ENCODE results near the gene GGA2. TPM values are rescaled to one million over a fixed set of nuclear protein-coding genes. Genes with fewer than 3 reads are reported as not detected.

GGA2 gene
- total RNA-seq, 1 donor from 2014 or later = 180 TPM

DNA sequence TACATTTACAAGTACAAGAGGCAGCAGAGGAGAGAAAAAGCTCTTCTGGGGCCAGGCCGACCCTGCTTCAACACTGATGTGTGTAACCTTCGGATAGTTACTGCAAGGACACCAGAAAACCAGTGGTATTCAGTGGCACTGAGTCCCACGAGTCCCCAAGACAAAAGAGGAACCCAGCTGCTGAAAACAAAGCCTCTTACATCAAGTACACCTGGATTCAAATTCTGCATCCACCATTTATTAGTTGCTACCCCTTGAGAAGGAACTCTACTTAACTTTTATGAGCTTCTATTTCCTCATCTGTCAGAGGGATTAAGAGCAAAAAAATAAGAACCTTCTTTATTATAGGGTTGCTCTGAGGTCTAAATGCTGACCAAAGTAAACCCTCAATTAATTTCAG lies 44.2 kb upstream of the GGA2 start:
- DNase-seq (ENCODE audit: low spot score) = no peak
- no peak overlapping the region for H3K27ac ChIP-seq
- H3K4me1 ChIP-seq = peaks cover 3% of the 10 kb centered on the region
- H3K9me3 ChIP-seq (ENCODE audit: low read depth) = no peaks in the 10 kb centered on the region
- Mint-ChIP-seq H3K36me3 (peaks cover 10% of the 10 kb centered on the region), H3K9me3 (no peaks in the 10 kb centered on the region), H3K4me1 (peaks cover 11% of the 10 kb centered on the region), H3K27me3 (ENCODE audit: insufficient read depth, low read depth) (peaks cover 2% of the 10 kb centered on the region), H3K27ac (no peak overlapping the region), H3K4me3 (no peak overlapping the region)
- H3K4me3 ChIP-seq = no peak overlapping the region
- no peak overlapping the region for H2AFZ ChIP-seq (replicated peaks)
- peaks cover 4% of the 10 kb centered on the region for H4K20me1 ChIP-seq (ENCODE audit: low read depth)
- peaks cover 47% of the 10 kb centered on the region for H3K79me2 ChIP-seq (ENCODE audit: low read depth)
- H3K27me3 ChIP-seq = no peaks in the 10 kb centered on the region
- no peaks in the 10 kb centered on the region for H3K36me3 ChIP-seq
- H3F3A ChIP-seq (ENCODE audit: low read depth) = peaks cover 7% of the 10 kb centered on the region
- TF ChIP-seq EZH2 (IDR thresholded peaks at IDR 0.05) (no peak), EZH2phosphoT487 (IDR thresholded peaks at IDR 0.05) (no peak)
- TF ChIP-seq, protein P1, sequence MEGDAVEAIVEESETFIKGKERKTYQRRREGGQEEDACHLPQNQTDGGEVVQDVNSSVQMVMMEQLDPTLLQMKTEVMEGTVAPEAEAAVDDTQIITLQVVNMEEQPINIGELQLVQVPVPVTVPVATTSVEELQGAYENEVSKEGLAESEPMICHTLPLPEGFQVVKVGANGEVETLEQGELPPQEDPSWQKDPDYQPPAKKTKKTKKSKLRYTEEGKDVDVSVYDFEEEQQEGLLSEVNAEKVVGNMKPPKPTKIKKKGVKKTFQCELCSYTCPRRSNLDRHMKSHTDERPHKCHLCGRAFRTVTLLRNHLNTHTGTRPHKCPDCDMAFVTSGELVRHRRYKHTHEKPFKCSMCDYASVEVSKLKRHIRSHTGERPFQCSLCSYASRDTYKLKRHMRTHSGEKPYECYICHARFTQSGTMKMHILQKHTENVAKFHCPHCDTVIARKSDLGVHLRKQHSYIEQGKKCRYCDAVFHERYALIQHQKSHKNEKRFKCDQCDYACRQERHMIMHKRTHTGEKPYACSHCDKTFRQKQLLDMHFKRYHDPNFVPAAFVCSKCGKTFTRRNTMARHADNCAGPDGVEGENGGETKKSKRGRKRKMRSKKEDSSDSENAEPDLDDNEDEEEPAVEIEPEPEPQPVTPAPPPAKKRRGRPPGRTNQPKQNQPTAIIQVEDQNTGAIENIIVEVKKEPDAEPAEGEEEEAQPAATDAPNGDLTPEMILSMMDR (IDR thresholded peaks at IDR 0.05) = no peak
- no peak overlapping the region for H3K9ac ChIP-seq
- no peak overlapping the region for H3K4me2 ChIP-seq

DNA sequence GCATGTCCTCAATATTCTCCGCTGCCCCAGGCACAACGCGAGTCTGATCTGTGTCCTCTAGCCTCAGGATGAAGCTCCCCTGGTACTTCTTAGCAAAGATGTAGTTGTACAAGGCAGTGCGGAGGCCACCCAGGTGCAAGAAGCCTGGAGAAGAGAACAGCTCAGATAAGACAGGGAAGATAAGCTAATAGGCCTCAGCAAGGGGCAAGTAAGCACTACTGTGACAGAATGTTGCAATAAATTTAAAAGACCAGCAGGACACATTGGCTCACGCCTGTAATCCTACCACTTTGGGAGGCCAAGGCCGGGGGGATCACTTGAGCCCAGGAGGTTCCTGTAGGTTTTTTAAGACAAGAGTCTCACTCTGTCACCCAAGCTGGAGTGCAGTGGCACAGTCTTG lies 41.9 kb upstream of the GGA2 start:
- H3K4me1 Mint-ChIP-seq = peaks cover 6% of the 10 kb centered on the region
- H4K20me1 ChIP-seq (ENCODE audit: low read depth) = peaks cover 4% of the 10 kb centered on the region
- H3K27me3 ChIP-seq = no peaks in the 10 kb centered on the region
- no peaks in the 10 kb centered on the region for H3K36me3 ChIP-seq
- TF ChIP-seq EZH2 (IDR thresholded peaks at IDR 0.05) = no peak
- TF ChIP-seq EZH2phosphoT487 (IDR thresholded peaks at IDR 0.05) = no peak
- TF ChIP-seq, protein P1 (IDR thresholded peaks at IDR 0.05) = no peak
- H3K9me3 Mint-ChIP-seq = no peaks in the 10 kb centered on the region
- DNase-seq (ENCODE audit: low spot score) = no peak
- H3K9me3 ChIP-seq (ENCODE audit: low read depth) = no peaks in the 10 kb centered on the region
- no peak overlapping the region for H2AFZ ChIP-seq (replicated peaks)
- H3K4me3 Mint-ChIP-seq = no peak overlapping the region
- no peak overlapping the region for H3K27ac Mint-ChIP-seq
- peaks cover 7% of the 10 kb centered on the region for H3F3A ChIP-seq (ENCODE audit: low read depth)
- H3K4me3 ChIP-seq = no peak overlapping the region
- H3K4me1 ChIP-seq = no peaks in the 10 kb centered on the region
- H3K79me2 ChIP-seq (ENCODE audit: low read depth) = peaks cover 31% of the 10 kb centered on the region
- H3K27ac ChIP-seq = no peak overlapping the region
- peaks cover 12% of the 10 kb centered on the region for H3K36me3 Mint-ChIP-seq
- no peak overlapping the region for H3K4me2 ChIP-seq
- peaks cover 2% of the 10 kb centered on the region for H3K27me3 Mint-ChIP-seq (ENCODE audit: insufficient read depth, low read depth)
- H3K9ac ChIP-seq = no peak overlapping the region

DNA sequence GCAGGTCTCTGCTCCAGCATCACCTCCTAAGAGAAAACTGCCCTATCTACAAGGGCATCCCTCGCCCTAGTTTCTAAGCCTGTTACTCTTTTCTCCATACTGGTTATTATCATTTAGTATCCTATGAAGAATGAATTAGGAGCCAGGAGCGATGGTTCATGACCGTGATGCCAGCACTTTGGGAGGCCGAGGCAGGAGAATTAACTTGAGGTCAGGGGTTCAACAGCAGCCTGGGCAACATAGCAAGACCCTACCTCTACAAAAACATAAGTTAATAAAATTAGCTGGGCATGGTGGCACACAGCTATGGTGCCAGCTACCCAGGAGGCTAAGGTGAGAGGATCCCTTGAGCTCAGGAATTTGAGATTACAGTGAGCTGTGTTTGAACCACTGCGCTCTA lies 39.6 kb upstream of the GGA2 start:
- Histone ChIP-seq H3K27me3 (no peaks in the 10 kb centered on the region), H3K36me3 (no peaks in the 10 kb centered on the region), H3K79me2 (ENCODE audit: low read depth) (peaks cover 11% of the 10 kb centered on the region), H2AFZ (replicated peaks) (no peak overlapping the region), H3K9ac (no peak overlapping the region), H3K9me3 (ENCODE audit: low read depth) (no peaks in the 10 kb centered on the region), H4K20me1 (ENCODE audit: low read depth) (peaks cover 4% of the 10 kb centered on the region), H3K27ac (no peak overlapping the region), H3K4me2 (no peak overlapping the region), H3F3A (ENCODE audit: low read depth) (no peaks in the 10 kb centered on the region), H3K4me3 (no peak overlapping the region), H3K4me1 (no peaks in the 10 kb centered on the region)
- Mint-ChIP-seq H3K4me3 (no peak overlapping the region), H3K27me3 (ENCODE audit: insufficient read depth, low read depth) (no peaks in the 10 kb centered on the region), H3K4me1 (no peaks in the 10 kb centered on the region), H3K27ac (no peak overlapping the region), H3K36me3 (peaks cover 14% of the 10 kb centered on the region), H3K9me3 (no peaks in the 10 kb centered on the region)
- DNase-seq (ENCODE audit: low spot score) = no peak
- TF ChIP-seq EZH2phosphoT487 (IDR thresholded peaks at IDR 0.05) (no peak), EZH2 (IDR thresholded peaks at IDR 0.05) (no peak)
- TF ChIP-seq, protein P1 (IDR thresholded peaks at IDR 0.05) = no peak
